Fibroblast of skin of left biceps (primary cell): ENCODE data around the gene CDC42SE2.

Experiments used
- DNase-seq, 2 experiments: peaks; one replicate each; pipeline ENCODE4 v3.0.0-alpha.2; 2013; ENCODE audit warnings: low read depth in 2 of 2

Gene CDC42SE2, protein sequence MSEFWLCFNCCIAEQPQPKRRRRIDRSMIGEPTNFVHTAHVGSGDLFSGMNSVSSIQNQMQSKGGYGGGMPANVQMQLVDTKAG

DNA sequence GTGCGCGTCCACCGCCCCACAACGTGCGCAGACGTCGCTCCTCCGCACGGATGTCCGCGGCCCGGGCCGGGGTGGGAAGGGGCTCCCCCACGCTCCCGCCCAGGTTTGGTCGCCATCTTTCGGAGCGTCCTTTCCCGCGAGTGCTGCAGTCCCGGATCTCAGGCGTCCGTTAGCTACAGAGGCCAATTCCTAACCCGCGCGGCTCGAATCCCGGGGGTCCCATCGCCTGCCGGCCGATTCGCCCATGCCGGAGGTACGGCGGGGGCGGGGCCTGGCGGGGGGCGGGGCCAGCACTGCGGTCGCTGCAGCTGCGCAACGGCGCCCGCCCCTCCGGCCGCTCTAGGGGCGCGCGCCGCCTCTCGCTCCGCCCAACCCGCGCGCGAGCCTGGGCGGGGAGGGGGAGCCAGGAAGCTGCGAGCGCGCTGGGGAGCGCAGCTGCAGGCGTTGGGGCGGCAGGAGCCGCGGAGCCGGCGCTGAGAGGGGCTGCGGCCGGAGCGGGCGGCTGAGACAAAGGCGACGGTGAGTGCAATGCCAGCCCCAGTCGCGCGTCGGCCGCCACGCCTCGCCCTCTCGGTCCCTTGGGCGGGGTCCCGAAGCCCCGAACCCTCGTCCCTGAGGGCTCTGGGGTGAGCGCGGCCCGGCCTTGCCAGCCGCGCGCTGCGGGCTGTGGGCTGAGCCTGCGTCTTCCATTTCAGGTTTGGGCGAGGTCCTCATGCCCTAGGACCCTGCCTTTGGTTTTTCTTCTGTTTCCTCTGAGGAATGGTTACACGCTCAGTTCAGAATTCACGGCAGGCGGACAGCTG, at the start of gene CDC42SE2:
CDC42SE2 (plus strand) TSS at position 406 of the 803 bp plus-strand sequence. CDS start 95,441 bp downstream, outside the sequence.
- peak; percentile 68 to 77 for DNase-seq

DNA sequence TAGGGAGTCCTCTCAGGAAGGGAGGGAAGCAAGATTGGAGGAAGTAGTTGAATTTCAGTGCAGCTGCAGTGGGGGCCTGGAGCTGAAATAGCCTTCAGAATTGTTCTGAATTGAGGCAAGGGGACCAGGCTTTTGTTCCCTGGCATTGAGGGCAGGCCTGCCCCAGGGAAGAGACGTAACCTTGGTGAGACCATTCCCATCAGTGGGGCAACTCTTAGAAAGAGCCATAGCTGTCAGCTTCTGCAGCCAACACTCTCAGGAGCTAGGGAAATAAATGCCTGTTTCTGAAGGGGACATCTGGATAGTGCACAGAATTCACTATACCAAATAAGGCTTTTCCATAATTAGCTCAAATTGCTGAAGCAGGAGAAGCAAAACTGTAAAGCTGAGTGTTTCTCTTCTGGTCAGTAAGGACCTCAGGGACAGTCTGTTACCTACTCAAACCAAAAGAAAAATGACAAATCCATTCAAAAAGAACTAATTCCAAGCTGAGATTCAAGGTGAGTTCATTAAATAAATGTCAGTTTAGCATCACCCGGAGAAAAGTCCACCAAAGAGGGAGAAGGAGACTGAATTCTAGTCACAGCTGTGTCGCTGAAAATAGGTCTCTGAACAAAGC, 49.1 kb upstream of the CDC42SE2 start:
- DNase-seq: no peak

DNA sequence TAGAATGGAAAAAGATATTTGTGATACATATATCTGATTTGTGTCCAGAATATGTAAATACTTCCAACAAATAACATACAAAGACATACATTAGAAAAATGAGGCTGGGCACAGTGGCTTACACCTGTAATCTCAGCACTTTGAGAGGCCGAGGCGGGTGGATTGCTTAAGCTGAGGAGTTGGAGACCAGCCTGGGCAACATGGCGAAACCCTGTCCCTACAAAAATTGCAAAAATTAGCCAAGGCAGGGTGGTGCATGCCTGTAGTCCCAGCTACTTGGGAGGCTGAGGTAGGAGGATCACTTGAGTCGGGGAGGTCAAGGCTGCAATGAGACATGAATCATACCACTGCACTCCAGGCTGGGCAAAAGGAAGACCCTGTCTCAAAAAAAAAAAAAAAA, 46.1 kb upstream of the CDC42SE2 start:
- DNase-seq: no peak

DNA sequence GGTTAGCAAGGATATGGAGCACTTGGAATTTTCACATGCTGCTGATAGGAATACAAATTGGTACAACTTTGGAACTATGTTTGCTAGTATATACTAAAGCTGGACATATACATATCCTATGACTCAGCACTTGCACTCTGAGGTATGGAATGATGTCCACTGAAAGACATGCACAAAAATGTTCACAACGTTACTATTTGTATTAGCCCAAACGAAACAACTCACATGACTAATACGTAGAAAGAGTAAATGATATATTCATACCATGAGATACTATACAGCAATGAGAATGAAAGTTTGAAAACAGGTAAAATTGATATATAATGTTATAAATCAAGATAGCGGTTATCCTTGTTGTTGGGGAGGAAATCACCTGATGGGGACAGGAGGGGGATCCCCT, 45.5 kb upstream of the CDC42SE2 start:
- no peak for DNase-seq

DNA sequence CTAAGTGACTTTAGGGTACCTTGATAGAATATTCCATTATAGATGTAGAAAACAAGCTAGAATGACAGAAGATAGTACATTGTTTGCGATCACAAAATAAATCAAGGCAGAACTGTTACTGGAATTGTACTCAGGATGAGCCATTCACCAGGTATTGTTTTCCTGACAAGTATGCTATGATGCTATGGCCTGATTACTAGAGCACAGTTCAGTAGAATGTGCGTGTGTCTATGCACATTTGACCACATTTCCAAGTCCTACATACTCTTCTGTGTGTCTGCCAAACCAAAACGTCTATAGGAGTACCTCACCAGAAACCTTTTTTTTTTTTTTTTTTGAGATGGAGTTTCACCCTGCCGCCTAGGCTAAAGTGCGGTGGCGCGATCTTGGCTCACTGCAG, 43.3 kb upstream of the CDC42SE2 start:
- no peak for DNase-seq

DNA sequence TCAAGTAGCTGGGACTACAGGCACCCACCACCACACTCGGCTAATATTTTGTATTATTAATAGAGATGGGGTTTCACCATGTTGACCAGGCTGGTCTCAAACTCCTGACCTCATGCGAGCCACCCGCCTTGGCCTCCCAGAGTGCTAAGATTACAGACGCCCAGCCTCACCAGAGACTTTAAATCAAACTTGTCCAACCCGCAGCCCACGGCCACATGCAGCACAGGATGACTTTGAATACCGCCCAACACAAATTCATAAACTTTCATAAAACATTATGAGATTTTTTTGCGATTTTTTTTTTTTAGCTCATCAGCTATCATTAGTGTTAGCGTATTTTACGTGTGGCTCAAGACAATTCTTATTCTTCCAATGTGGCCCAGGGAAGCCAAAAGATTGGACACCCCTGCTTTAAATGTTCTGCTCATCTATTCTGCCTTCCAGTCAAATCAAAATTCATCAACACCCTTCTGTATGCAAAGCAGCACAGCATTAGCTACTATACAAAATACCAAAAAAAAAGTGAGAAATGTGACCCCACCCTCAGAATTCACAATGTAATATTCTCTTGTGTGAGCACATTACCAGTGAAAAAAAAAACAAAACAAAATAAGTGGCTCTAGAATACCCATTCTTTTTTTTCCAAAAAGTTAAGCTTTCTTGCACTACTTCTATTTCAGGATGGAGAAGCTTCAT, 42.7 kb upstream of the CDC42SE2 start:
- no peak for DNase-seq

DNA sequence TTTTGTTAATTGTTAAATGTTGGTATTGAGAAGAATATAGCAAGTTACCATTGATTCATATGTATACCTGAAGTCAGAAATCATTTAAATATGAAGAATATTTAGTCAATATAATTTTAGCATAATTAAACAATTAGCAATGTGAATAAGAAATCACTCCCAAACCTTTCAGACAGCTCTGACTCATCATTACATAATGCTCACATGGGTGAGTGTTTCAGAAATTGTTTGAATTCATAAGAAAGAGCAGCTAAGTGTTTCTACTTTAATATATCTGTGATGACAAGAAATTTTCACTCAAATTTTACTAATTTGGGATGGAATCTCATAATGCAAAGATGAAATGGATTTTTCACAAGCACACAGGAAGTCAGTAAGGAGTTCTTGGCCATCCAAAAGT, 42.0 kb upstream of the CDC42SE2 start:
- DNase-seq: no peak

DNA sequence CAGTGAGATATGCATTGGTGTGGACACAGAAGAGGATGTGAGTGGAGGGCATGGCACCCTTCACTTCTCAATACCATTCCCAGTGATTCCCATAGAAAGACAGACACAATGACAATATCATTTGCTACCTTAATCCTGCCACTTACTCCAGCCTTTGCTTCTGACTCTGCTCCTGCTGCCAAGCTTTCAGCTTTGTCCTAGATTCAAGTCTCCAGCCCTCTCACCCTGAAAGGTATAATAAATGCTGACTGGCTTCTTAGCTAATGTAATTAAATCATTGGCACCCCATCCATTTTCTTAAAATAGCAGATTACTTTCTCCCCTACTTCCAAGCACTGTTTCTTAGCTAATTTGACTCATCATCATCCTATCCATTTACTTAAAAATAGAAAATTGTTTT, 41.1 kb upstream of the CDC42SE2 start:
- DNase-seq: no peak

DNA sequence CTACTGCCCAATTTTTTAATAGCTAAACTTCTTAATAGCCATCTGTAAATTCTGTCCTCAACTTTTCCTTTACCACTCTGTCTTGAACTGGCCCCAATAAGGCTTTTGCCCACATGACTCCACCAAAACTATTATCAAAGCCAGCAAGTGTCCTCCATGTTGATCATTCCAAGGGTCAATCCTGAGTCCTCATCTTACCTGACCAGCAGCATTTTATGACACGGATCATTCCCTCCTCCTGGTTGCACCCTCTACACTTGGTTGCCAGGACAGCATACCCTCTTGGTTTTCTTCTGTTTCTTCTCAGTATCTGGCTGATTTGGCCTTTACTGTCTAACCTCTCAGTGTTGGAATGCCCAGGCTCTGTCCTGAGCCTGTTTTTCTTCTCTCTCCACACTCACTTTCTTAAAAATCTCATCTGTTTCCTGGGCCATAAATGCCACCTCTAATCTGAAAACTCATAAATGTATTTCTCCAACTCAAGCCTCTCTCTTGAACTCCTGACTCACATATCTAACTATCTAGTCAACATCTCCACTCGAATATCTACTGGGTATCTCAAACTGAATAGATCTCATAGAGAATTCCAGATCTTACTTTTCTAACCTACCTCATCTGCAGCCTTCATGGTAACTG, 40.0 kb upstream of the CDC42SE2 start:
- no peak for DNase-seq

DNA sequence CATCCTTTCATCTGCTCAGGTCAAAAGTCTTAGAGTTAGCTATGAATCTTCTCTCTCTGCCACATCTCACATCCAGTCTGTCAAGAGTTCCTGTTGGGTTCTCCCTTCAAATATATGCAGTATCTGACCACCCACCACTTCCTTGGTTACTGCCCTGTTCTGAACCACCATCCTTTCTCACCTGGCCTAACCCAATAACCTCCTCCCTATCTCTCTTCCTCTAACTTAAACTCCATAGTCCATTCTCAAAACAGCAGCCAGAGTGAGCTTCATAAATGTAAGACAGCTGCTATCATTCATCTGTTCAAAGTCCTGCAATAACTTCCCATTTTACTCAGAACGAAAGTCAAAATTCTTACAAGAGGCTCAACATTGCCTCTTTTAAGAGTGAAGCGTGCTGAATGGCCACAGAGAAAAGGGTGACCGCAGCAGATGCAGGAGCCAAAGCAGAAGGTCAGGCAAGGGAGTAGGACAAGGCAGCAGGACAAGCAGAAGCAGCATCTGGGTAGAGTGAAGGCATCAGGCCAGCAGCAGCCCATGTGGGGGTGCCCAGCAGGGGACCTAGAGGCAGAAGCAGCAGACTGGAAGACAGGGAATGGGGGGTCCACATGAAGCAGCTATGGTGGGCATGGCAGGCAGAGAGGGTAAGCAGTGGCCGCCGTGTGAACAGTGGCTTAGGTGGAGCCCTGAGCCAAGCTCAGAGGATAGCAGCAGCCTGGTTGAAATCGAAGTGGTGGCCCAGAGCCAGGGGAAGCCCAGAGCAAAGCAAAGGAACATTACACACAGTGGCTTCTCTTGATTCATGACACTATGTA, 39.3 kb upstream of the CDC42SE2 start:
- no peak for DNase-seq

DNA sequence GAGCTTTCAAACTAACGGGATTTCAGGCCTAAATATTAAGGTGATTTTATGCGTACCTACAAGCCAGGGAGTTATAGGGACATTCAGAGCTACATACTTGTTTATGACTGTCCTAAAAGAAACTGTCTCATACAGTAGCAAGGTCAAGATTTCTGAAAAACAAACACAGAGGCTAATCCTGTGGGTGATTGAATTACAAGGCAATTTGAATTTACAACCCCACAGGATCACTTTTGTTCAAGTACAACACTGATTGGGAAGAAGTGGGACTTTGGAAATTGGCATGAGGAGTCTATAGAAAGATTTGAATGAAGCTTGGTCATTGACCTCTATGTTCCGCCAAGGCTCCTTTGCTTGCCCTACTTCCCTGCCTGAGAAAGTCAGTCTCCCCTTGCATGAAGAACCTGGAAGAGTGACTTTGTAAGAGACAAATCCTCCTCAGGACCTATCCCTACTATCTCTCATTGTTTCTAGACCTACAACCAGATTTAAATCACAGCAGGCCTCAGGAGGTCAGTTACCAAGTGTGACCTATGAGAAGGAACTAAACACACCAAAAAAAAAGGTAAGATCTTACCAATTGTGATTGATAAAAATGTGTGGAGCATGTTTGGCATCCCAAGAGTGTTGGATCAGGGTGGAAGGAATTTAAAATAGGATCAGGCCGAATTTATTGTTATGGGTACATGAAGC, 38.4 kb upstream of the CDC42SE2 start:
- DNase-seq: no peak

DNA sequence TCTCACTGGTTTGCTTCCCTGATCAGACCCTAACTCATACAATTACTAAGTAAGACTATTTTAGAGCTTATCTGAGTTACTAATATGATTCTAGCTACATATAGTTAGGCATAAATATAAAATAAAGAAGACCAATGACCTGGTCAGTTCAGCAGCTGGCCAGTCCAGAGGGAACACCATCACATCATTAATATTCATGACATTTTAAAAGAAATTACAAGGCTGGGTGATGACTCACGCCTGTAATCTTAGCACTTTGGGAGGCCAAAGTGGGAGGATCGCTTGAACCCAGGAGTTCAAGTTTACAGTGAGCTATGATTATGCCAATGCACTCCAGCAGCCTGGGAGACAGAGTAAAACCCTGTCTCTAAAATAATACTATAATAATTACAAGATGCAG, 37.0 kb upstream of the CDC42SE2 start:
- no peak for DNase-seq

DNA sequence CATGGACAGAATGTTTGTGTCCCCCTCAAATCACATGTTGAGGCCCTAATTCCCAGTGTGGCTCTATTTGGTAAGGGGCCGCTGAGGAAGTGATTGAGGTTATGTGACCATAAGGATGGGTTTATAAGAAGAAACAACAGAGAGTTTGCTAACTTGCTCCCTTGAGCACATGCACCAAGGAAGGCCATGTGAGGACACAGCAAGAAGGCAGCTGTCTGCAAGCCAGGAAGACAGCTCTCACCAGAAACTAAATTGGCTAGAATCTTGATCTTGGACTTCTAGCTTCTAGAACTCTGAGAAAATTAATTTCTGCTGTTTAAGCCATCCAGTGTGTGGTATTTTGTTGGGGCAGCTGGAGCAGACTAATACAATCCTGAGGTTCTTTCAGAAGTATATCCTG, 35.2 kb upstream of the CDC42SE2 start:
- DNase-seq: no peak

DNA sequence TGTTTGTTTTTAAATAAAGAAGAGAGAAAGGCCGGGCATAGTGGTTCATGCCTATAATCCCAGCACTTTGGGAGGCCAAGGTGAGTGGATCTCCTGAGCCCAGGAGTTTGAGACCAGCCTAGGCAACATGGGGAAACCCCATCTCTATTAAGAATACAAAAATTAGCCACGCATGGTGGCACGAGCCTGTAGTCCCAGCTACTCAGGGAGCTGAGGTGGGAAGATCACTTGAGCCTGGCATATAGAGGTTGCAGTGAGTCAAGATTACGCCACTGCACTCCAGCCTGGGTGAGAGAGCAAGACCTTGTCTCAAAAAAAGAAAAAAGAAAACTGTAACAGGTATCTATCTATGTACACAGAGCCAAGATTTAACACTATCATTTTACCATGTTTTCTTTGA, 34.2 kb upstream of the CDC42SE2 start:
- DNase-seq: no peak

DNA sequence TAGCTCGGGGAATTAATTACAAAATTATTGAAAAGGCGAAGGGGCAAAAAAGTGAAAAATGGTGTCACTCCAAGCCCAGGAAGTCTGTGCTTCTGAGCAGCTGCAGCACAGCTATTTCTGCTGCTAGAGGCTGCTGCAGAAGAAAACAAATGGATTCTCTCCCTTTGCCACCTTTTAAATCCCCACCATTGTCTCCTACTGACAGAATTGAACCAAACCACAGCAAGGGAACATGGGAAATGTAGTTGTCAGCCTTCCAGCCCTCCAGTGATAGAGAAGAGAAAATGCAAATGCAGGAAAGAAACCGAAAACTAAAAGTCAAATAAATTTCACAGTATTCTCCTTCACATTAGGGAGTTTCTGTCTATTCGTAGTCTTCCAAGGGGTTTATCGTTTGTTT, 33.4 kb upstream of the CDC42SE2 start:
- no peak for DNase-seq

DNA sequence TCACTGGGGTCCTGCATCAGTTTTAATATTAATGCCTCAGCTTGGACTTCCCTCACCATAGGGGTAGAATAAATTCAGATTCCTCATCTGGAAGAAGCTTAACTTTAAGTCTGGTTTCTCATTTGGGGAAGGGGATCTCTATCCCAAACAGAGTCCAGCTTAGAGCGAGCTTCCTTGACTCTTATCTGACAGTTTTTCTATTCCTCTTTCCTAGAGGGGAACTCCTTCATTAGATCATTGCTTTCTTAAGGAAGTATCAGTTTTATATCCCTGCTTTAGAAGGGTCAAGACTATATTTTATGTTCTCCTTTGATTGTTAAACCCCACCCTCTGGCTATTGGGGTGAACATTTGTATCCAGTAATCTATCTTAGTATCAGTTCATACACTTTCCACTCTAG, 24.2 kb upstream of the CDC42SE2 start:
- DNase-seq: no peak

DNA sequence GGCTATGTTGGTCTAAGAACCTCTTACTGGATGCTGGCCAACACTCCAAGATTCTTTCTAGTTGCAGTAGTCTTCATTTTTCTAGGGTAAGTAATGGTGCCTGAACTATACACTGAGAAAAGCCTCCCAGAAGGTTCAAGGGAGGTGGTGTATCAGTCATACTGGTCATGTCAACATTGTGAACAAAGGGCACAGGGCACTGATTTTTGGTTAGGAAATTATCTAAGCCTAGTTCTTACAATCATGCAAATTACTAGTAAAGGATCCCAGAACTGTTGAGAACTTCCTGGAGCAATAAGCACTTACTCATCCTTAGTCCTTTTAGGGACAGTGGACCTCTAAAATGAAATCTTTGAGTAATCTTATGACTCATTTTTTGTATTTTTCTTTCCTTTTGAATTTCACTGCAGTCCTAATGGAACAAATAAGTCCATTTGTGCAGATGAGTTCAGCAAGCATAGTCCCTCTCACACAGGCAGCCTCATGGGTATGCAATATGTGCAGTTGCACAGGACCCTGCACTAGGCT, 21.1 kb upstream of the CDC42SE2 start:
- peak; percentile 36 to 37 for DNase-seq

DNA sequence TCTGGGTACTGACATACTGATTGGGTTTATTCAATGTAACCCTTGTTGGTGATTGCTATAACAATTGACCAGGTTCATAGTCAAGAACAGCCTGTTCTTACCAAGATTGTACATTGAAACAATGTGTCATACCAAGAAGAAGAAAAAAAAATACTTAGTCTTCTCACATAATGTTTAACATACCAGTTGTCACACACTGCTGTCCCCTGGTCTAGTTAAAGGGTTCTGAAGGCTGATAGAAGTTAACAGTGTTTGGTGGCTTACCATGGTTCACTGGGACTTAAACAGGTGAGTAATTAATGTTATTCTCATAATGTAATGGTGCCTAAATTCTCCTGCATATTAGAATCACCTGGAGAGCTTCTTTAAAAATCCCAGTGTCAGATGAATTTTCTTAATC, 18.5 kb upstream of the CDC42SE2 start:
- DNase-seq: no peak

DNA sequence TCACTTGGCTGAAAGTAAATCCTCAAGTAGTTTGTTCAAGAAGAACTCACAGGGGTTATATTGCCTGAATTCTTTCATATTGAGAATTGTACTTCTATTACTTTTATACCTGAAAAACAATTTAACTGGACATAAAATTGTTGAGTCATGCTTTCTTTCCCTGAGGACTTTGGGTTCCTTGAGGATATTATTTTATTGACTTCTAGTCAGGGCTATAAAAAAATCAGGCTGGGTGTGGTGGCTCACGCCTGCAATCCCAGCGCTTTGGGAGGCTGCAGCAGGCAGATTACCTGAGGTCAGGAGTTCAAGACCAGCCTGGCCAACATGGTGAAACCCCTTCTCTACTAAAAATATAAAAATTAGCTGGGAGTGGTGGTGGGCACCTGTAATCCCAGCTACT, 17.9 kb upstream of the CDC42SE2 start:
- no peak for DNase-seq

DNA sequence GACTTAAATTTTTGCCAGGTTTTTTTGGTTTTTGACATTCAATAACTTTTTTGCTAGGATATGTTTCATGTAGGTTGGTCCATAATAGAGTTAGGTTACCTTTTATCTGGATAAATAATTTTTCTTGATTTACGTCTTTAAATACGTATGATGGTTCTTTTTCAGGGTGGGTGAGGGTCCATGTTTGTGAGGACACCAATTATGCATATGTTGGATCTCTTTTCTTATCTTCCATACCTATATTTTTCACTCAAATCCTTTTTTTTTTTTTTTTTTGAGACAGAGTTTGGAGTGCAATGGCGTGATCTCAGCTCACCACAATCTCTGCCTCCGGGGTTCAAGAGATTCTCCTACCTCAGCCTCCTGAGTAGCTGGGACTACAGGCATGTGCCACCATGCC, 17.3 kb upstream of the CDC42SE2 start:
- no peak for DNase-seq
